C1 segment of cervical spinal cord (tissue), 14 donors: ENCODE results near the gene ZNF536.
"Not testable (repeated sequence)": the region's sequence is repeated elsewhere in the genome, so short reads cannot be mapped to it uniquely, and the experiment has no call there.

Source experiments
- DNase-seq, 14 donors: peaks; one replicate each; lab custom pipeline; 2025; lab: John Stamatoyannopoulos, UW

ZNF536 gene

DNA sequence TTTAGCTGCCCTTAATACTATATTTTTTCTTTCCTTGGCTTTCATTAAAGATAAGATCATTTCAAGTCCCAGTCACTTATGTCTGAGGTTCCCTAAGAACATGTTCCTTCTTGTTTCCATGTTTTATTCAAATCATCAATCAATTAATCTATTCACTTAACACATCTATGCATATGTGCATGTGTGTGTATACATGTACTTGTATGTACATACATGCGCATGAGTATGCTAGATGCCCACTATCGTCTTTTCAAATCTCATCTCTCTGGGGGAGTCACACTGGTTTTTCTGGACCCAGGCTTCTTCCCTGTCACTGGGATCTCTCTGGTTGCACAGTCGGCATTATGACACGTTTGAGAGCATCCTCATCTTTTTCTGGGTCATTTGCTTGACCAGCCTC lies 108.9 kb downstream of the ZNF536 start:
- no peak for DNase-seq

GRCh38 chr19:30481823-30482222 lies 109.6 kb downstream of the ZNF536 start:
- DNase-seq: no peak

GRCh38 chr19:30482956-30483355 lies 110.8 kb downstream of the ZNF536 start:
- no peak for DNase-seq

- not testable (repeated sequence) for DNase-seq
Measured at GRCh38 chr19:30486250-30486649, 114.1 kb downstream of the ZNF536 start.

GRCh38 chr19:30487178-30487577 lies 115.0 kb downstream of the ZNF536 start:
- DNase-seq: no peak

- no peak for DNase-seq
Measured at GRCh38 chr19:30488191-30488590, 116.0 kb downstream of the ZNF536 start.

DNA sequence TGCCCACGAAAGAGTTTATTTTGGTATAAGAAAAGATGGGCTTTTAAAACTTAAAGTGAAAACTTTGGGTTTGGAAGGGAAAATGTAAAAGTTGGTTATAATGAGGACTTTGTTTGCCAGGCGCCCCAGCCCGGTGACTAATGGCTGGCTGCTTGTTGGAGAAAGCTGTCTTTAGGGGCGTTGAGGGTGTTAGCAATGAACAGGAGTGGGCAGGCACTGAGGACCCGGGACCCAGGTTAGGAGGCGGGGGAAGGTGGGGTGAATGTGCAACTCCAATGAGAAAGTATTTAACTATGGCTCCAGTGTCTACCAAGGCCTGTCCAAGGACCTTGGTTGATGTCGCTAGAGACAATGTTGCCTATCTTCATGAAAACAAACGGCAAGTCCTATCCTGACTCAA lies 118.6 kb downstream of the ZNF536 start:
- DNase-seq: peak in 1 of 14 donors; percentile 9

GRCh38 chr19:30492586-30493270 lies 120.5 kb downstream of the ZNF536 start:
- DNase-seq: no peak

DNA sequence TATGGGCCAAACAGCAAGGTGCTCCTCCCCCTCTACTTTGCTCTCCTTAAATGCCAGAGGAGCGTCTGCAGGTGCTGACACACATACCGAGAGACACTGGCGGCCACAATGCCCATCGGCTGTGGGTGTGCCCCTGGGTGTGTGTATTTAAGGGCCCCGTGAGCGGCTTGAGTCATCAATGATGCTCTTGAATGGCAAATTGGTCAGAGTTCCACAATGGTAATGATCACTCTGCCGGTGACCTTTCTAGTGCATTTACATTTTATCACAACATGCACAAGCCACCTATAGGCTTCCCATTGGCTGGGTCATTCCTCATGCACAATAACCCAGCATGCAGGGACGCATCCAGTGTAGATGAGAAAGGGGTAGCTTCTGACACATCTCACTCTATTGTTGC lies 124.8 kb downstream of the ZNF536 start:
- DNase-seq: no peak

DNA sequence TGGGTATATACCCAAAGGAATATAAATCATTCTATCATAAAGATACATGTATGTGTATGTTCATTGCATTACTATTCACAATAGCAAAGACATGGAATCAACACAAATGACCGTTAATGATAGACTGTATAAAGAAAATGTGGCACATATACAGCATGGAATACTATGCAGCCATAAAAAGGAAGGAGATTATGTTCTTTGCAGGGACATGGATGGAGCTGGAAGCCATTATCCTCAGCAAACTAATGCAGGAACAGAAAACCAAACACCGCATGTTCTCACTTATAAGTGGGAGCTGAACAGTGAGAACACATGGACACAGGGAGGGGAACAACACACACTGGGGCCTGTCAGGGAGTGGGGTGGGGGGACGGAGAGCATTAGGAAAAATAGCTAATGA lies 125.9 kb downstream of the ZNF536 start:
- DNase-seq: not testable (repeated sequence)

DNA sequence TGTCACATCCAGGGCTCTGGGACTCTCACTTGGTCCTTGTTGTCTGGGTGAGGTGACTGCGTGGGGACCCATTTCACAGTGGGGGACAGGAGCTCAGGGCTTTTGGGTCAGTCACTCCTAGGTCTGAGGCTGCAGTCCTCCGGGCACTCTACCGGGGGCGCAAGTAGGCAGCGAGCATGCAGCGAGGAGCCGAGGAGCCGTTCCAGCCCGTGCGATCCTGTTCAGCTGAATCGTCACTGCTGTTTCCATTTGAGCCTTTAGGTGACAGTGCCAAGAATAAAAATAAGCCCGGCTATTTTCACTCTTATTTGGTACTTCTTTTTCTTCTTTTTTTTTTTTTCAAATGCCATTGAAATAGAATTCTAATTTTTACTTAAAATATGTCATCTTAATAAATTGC lies 126.5 kb downstream of the ZNF536 start:
- peak in 6 of 14 donors; percentile 1 to 38 (median 17) for DNase-seq

DNA sequence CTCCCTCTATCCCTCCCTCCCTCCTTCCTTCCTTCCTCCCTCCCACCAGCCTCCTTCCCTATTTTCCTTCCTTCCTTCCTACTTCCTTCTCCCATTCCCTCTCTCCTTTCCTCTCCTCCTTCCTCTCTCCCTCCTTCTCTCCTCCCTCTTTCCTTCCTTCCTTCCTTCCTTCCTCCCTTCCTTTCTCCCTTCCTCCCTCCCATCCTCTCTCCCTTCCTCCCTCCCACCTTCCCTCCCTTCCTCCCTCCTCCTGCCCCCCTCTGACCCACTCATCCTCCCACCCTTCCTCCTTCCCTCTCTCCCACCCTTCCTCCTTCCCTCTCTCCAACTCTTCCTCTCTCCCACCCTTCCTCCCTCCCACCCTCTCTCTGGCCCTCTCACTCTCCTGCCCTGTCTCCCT lies 132.1 kb downstream of the ZNF536 start:
- no peak for DNase-seq

DNA sequence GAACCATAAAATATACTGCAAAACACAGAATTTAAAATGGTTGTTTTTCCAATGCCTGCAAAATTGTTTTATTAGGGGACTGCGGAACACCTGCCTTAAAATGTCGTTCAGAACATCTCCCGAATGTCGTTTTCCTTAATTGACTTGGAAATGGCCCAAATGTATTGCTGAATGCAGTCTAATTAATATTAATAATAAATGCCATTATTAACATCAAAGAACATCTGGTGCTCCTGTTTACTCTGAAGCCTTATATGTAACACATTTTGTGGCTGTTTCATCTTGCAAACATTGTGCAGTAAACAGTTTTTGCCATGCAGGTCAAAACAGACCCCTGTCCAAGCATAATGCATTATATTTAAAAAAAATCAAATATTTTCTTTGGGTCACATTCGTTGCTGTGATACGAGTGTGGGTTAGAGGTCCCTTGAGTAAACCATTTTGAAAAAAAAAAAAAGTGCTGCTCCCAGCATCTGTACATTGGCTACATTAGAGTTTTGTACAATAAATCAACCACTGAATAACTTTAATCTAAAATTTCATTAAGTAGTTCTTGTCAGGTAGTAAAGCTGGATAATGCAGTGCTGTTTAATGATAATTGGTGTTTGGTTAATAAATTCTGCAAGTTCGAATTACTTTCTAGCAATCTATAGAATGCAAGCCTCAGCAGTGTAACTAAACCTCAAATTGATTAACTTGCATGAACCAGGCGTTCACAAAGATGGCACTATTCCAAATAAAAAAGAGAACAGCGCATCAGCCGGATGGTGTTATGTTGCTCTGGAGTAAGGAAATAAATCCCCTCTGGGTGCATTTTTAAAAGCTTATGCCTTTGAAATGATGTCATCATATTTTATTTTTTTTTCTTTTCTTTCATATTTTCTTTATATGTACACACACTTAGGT lies 140.2 kb downstream of the ZNF536 start:
- no peak for DNase-seq

GRCh38 chr19:30513082-30513411 lies 140.9 kb downstream of the ZNF536 start:
- DNase-seq: no peak

GRCh38 chr19:30516111-30516510 lies 143.9 kb downstream of the ZNF536 start:
- no peak for DNase-seq

GRCh38 chr19:30516531-30516930 lies 144.3 kb downstream of the ZNF536 start:
- no peak for DNase-seq

- no peak for DNase-seq
Measured at GRCh38 chr19:30518965-30519606, 146.9 kb downstream of the ZNF536 start.

DNA sequence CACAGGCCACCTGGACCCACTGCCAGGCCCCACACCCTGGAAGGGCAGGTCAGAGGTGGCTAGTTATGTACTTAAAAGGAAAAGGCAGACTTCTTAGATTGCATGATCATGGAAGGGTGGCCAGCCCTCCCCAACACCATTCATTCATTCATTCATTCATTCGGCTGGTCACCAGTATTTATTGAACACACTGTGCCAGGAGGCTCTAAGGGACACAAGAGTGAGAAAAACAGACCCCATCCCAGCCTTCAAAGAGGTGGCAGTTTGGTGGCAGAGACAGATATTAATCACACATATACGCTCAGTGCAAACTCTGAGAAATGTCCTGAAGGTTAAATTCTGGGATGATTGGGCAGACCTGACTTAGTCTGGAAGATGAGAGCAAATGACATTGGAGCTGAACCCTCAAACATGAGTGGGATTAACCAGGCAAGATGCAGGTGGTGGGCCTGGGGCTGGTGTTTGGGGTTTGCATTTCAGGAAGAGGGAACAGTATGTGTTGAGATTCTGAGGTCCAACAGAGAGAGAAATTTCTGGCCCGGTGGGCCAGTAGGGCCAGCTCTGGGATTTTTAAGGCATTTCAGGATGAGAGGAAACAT lies 147.5 kb downstream of the ZNF536 start:
- DNase-seq: no peak

- DNase-seq: no peak
Measured at GRCh38 chr19:30520735-30521479, 148.7 kb downstream of the ZNF536 start.

DNA sequence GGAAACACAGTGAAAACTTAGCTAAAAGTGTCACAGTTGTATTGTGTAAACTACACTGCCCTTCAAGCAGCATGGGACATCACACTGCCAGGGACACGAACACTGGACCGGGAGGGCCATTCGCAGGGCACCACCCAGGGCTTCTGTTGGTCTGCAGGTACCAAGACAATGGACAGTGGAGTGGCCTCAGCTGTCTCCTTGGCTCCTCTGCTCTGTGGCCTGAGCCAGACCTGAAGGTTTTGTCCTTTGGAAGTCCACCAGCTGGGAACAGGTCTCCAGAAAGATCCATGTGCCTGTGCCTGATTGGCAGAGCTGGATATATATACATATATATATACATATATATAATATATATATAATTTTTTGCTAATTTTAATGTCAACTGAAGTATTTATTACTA lies 149.8 kb downstream of the ZNF536 start:
- peak in 1 of 14 donors; percentile 11 for DNase-seq

- no peak for DNase-seq
Measured at GRCh38 chr19:30522341-30522740, 150.2 kb downstream of the ZNF536 start.
